Measurements from ENCODE around the gene UMPS. TPM values are rescaled to one million over a fixed set of nuclear protein-coding genes. Genes with fewer than 3 reads are reported as not detected.

The UMPS gene
- total and polyA plus RNA-seq, 2 experiments from 2014 or later, result 44.1 to 48.8 TPM

DNA sequence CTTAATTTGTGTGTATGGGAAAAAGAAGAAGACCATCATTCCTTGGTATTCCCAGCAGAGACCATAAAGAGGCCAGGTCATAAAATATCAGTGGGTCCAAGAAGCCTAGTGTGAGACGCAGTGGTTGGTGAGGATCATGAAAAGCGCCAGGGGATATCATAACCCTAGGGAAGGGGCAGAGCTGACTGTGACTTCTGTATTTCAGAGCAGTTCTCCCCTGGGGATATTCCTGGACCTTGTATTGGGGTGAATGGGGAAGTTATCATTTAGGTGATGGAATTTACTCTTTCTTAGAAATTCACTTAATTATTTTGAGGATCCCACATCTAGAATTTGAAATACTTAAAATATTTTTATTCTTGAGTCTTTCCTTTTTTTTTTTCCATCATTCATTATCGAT lies 34.9 kb upstream of the UMPS start:
- no peaks in the 10 kb centered on the region for H3K36me3 ChIP-seq (ENCODE audit: insufficient read depth)
- Mint-ChIP-seq H3K27me3 (ENCODE audit: insufficient read depth, low read depth, poor library complexity) (peaks cover 2% of the 10 kb centered on the region), H3K9me3 (no peaks in the 10 kb centered on the region), H3K4me3 (no peak overlapping the region), H3K36me3 (ENCODE audit: low read depth) (no peaks in the 10 kb centered on the region), H3K27ac (no peak overlapping the region), H3K4me1 (peaks cover 3% of the 10 kb centered on the region; the same call in 1 of the 3 replicates)
- no peak overlapping the region for H3K4me3 ChIP-seq
- H3K9me2 ChIP-seq (ENCODE audit: insufficient read depth), result no peaks in the 10 kb centered on the region
- TF ChIP-seq, protein P1, sequence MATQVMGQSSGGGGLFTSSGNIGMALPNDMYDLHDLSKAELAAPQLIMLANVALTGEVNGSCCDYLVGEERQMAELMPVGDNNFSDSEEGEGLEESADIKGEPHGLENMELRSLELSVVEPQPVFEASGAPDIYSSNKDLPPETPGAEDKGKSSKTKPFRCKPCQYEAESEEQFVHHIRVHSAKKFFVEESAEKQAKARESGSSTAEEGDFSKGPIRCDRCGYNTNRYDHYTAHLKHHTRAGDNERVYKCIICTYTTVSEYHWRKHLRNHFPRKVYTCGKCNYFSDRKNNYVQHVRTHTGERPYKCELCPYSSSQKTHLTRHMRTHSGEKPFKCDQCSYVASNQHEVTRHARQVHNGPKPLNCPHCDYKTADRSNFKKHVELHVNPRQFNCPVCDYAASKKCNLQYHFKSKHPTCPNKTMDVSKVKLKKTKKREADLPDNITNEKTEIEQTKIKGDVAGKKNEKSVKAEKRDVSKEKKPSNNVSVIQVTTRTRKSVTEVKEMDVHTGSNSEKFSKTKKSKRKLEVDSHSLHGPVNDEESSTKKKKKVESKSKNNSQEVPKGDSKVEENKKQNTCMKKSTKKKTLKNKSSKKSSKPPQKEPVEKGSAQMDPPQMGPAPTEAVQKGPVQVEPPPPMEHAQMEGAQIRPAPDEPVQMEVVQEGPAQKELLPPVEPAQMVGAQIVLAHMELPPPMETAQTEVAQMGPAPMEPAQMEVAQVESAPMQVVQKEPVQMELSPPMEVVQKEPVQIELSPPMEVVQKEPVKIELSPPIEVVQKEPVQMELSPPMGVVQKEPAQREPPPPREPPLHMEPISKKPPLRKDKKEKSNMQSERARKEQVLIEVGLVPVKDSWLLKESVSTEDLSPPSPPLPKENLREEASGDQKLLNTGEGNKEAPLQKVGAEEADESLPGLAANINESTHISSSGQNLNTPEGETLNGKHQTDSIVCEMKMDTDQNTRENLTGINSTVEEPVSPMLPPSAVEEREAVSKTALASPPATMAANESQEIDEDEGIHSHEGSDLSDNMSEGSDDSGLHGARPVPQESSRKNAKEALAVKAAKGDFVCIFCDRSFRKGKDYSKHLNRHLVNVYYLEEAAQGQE (IDR thresholded peaks at IDR 0.05; ENCODE audit: unreplicated experiment), result no peak
- TF ChIP-seq CTCF (conservative IDR thresholded peaks at IDR 0.05; ENCODE audit: low read depth in 2 of 2), result no peak
- no peak for TF ChIP-seq CREB1 (CRISPR knock-in tag; IDR thresholded peaks at IDR 0.05; ENCODE audit: low read depth)
- no peak for TF ChIP-seq JUNB (IDR thresholded peaks at IDR 0.05; ENCODE audit: unreplicated experiment)
- TF ChIP-seq ZNF114 (CRISPR knock-in tag; IDR thresholded peaks at IDR 0.05), result no peak
- no peak for TF ChIP-seq EZH2phosphoT487 (IDR thresholded peaks at IDR 0.05; ENCODE audit: unreplicated experiment)
- no peak for TF ChIP-seq NANOG (IDR thresholded peaks at IDR 0.05; ENCODE audit: borderline replicate concordance)
- TF ChIP-seq POLR2AphosphoS5 (IDR thresholded peaks at IDR 0.05; ENCODE audit: low read depth), result no peak
- TF ChIP-seq, protein P2, sequence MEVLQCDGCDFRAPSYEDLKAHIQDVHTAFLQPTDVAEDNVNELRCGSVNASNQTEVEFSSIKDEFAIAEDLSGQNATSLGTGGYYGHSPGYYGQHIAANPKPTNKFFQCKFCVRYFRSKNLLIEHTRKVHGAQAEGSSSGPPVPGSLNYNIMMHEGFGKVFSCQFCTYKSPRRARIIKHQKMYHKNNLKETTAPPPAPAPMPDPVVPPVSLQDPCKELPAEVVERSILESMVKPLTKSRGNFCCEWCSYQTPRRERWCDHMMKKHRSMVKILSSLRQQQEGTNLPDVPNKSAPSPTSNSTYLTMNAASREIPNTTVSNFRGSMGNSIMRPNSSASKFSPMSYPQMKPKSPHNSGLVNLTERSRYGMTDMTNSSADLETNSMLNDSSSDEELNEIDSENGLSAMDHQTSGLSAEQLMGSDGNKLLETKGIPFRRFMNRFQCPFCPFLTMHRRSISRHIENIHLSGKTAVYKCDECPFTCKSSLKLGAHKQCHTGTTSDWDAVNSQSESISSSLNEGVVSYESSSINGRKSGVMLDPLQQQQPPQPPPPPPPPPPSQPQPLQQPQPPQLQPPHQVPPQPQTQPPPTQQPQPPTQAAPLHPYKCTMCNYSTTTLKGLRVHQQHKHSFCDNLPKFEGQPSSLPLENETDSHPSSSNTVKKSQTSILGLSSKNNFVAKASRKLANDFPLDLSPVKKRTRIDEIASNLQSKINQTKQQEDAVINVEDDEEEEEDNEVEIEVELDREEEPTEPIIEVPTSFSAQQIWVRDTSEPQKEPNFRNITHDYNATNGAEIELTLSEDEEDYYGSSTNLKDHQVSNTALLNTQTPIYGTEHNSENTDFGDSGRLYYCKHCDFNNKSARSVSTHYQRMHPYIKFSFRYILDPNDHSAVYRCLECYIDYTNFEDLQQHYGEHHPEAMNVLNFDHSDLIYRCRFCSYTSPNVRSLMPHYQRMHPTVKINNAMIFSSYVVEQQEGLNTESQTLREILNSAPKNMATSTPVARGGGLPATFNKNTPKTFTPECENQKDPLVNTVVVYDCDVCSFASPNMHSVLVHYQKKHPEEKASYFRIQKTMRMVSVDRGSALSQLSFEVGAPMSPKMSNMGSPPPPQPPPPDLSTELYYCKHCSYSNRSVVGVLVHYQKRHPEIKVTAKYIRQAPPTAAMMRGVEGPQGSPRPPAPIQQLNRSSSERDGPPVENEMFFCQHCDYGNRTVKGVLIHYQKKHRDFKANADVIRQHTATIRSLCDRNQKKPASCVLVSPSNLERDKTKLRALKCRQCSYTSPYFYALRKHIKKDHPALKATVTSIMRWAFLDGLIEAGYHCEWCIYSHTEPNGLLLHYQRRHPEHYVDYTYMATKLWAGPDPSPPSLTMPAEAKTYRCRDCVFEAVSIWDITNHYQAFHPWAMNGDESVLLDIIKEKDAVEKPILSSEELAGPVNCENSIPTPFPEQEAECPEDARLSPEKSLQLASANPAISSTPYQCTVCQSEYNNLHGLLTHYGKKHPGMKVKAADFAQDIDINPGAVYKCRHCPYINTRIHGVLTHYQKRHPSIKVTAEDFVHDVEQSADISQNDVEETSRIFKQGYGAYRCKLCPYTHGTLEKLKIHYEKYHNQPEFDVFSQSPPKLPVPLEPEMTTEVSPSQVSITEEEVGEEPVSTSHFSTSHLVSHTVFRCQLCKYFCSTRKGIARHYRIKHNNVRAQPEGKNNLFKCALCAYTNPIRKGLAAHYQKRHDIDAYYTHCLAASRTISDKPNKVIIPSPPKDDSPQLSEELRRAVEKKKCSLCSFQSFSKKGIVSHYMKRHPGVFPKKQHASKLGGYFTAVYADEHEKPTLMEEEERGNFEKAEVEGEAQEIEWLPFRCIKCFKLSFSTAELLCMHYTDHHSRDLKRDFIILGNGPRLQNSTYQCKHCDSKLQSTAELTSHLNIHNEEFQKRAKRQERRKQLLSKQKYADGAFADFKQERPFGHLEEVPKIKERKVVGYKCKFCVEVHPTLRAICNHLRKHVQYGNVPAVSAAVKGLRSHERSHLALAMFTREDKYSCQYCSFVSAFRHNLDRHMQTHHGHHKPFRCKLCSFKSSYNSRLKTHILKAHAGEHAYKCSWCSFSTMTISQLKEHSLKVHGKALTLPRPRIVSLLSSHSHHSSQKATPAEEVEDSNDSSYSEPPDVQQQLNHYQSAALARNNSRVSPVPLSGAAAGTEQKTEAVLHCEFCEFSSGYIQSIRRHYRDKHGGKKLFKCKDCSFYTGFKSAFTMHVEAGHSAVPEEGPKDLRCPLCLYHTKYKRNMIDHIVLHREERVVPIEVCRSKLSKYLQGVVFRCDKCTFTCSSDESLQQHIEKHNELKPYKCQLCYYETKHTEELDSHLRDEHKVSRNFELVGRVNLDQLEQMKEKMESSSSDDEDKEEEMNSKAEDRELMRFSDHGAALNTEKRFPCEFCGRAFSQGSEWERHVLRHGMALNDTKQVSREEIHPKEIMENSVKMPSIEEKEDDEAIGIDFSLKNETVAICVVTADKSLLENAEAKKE (CRISPR knock-in tag; IDR thresholded peaks at IDR 0.05), result no peak
- TF ChIP-seq EZH2 (IDR thresholded peaks at IDR 0.05; ENCODE audit: low read depth, unreplicated experiment), result no peak
- TF ChIP-seq ETS1 (IDR thresholded peaks at IDR 0.05), result no peak
- TF ChIP-seq STAT1 (IDR thresholded peaks at IDR 0.05; ENCODE audit: unreplicated experiment), result no peak
- TF ChIP-seq ZNF331 (CRISPR knock-in tag; IDR thresholded peaks at IDR 0.05; ENCODE audit: low read depth), result no peak
- no peak for ATAC-seq
- no peaks in the 10 kb centered on the region for H3K4me1 ChIP-seq (ENCODE audit: insufficient read depth)
- H3K27me3 ChIP-seq (ENCODE audit: insufficient read depth), result no peaks in the 10 kb centered on the region
- no peak overlapping the region for H2AFZ ChIP-seq
- no peaks in the 10 kb centered on the region for H3F3A ChIP-seq (replicated peaks; ENCODE audit: low read depth)
- no peaks in the 10 kb centered on the region for H4K20me1 ChIP-seq (replicated peaks; ENCODE audit: insufficient read depth)
- H3K79me2 ChIP-seq (replicated peaks; ENCODE audit: insufficient read depth), result no peaks in the 10 kb centered on the region
- no peak for DNase-seq (ENCODE audit: low spot score)
- H3K27ac ChIP-seq (ENCODE audit: low read depth), result no peak overlapping the region
- no peak overlapping the region for H3K4me2 ChIP-seq

All from GM23338 (cell line).